ENCODE results near the gene COG5. TPM values are rescaled to one million over a fixed set of nuclear protein-coding genes. Genes with fewer than 3 reads are reported as not detected.

COG5 gene
- total and polyA plus RNA-seq, 2 experiments from 2014 or later: 15.8 to 53.5 TPM

GRCh38 chr7:107505997-107506673, 57.6 kb downstream of the COG5 start:
- DNase-seq (ENCODE audit: low spot score): peak; percentile 68
- H3K4me3 ChIP-seq: no peak overlapping the region
- H3K4me1 ChIP-seq (ENCODE audit: insufficient read depth): peaks cover 3% of the 10 kb centered on the region
- no peaks in the 10 kb centered on the region for H3K9me2 ChIP-seq (replicated peaks; ENCODE audit: insufficient read depth)
- TF ChIP-seq EZH2phosphoT487 (IDR thresholded peaks at IDR 0.05; ENCODE audit: low read depth, severe bottlenecking, unreplicated experiment): no peak
- no peak for TF ChIP-seq EZH2 (IDR thresholded peaks at IDR 0.05; ENCODE audit: borderline replicate concordance)
- TF ChIP-seq CTCF (IDR thresholded peaks at IDR 0.05; ENCODE audit: poor library complexity): no peak
- no peaks in the 10 kb centered on the region for H4K20me1 ChIP-seq (ENCODE audit: insufficient read depth, poor library complexity, severe bottlenecking)
- H3K4me2 ChIP-seq: no peak overlapping the region
- peaks cover under 1% of the 10 kb centered on the region for H3K79me2 ChIP-seq
- no peak overlapping the region for H2AFZ ChIP-seq
- 88% methylated on average over 2 of the region's 2 CpGs for WGBS (ENCODE audit: low lambda C conversion rate, missing lambda C conversion rate)
- no peaks in the 10 kb centered on the region for H3K36me3 ChIP-seq (replicated peaks; ENCODE audit: insufficient read depth, low read depth)
- peak overlapping the region; percentile 64 for H3K27ac ChIP-seq
- no peaks in the 10 kb centered on the region for H3K27me3 ChIP-seq
- H3K9me3 ChIP-seq (ENCODE audit: low read depth): no peaks in the 10 kb centered on the region

- no peak overlapping the region for H3K4me2 ChIP-seq
- no peak overlapping the region for H3K27ac ChIP-seq
- WGBS (ENCODE audit: low lambda C conversion rate, missing lambda C conversion rate): 100% methylated on average over 1 of the region's 1 CpG
- H3K9me2 ChIP-seq (replicated peaks; ENCODE audit: insufficient read depth): no peaks in the 10 kb centered on the region
- H3K79me2 ChIP-seq: peaks cover 2% of the 10 kb centered on the region
- H3K9me3 ChIP-seq (ENCODE audit: low read depth): no peaks in the 10 kb centered on the region
- no peak overlapping the region for H3K4me3 ChIP-seq
- H3K4me1 ChIP-seq (ENCODE audit: insufficient read depth): peaks cover 3% of the 10 kb centered on the region
- no peaks in the 10 kb centered on the region for H3K36me3 ChIP-seq (replicated peaks; ENCODE audit: insufficient read depth, low read depth)
- DNase-seq (ENCODE audit: low spot score): no peak
- H2AFZ ChIP-seq: no peak overlapping the region
- TF ChIP-seq EZH2phosphoT487 (IDR thresholded peaks at IDR 0.05; ENCODE audit: low read depth, severe bottlenecking, unreplicated experiment) (no peak), CTCF (IDR thresholded peaks at IDR 0.05; ENCODE audit: poor library complexity) (no peak), EZH2 (IDR thresholded peaks at IDR 0.05; ENCODE audit: borderline replicate concordance) (no peak)
- no peaks in the 10 kb centered on the region for H3K27me3 ChIP-seq
- H4K20me1 ChIP-seq (ENCODE audit: insufficient read depth, poor library complexity, severe bottlenecking): no peaks in the 10 kb centered on the region
Observed at GRCh38 chr7:107505362-107505761, 58.4 kb downstream of the COG5 start.

- Histone ChIP-seq H3K4me1 (ENCODE audit: insufficient read depth) (peaks cover 3% of the 10 kb centered on the region), H3K36me3 (replicated peaks; ENCODE audit: insufficient read depth, low read depth) (no peaks in the 10 kb centered on the region), H4K20me1 (ENCODE audit: insufficient read depth, poor library complexity, severe bottlenecking) (no peaks in the 10 kb centered on the region), H3K79me2 (peaks cover 2% of the 10 kb centered on the region), H3K27me3 (no peaks in the 10 kb centered on the region), H2AFZ (no peak overlapping the region), H3K9me2 (replicated peaks; ENCODE audit: insufficient read depth) (no peaks in the 10 kb centered on the region), H3K27ac (no peak overlapping the region), H3K4me2 (no peak overlapping the region), H3K4me3 (no peak overlapping the region), H3K9me3 (ENCODE audit: low read depth) (no peaks in the 10 kb centered on the region)
- no peak for DNase-seq (ENCODE audit: low spot score)
- TF ChIP-seq EZH2phosphoT487 (IDR thresholded peaks at IDR 0.05; ENCODE audit: low read depth, severe bottlenecking, unreplicated experiment) (no peak), EZH2 (IDR thresholded peaks at IDR 0.05; ENCODE audit: borderline replicate concordance) (no peak), CTCF (IDR thresholded peaks at IDR 0.05; ENCODE audit: poor library complexity) (no peak)
Observed at GRCh38 chr7:107503687-107504086, 60.0 kb downstream of the COG5 start.
